ENCODE results near the gene B3GALT2.

Gene B3GALT2

DNA sequence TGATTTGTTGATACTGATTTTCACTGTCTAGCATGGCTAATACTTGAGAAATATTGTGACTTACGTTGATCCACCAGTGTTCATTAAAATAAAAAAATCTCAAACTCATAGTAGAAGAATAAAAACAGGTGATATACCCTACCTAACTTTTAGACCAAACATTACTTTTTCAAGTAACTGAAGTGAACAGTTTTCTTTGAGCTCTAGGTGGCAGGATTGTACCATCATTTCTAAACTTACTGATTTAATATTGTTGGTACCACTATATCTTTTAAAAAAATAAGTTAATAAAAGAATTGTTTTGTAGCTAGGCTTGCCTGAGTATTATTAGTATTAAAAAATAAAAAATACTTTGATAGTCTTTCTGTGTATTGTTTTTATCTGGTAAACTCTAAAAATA lies 43.1 kb downstream of the B3GALT2 start:
- no peak overlapping the region for H3K4me3 ChIP-seq (ENCODE audit: low read depth, low read length)
- DNase-seq (ENCODE audit: low read depth), result no peak
- TF ChIP-seq POLR2A (IDR thresholded peaks at IDR 0.05; ENCODE audit: extremely low read depth, insufficient read length) (no peak), MYC (IDR thresholded peaks at IDR 0.05; ENCODE audit: low read depth, low read length) (no peak)
- TF ChIP-seq, protein P1, sequence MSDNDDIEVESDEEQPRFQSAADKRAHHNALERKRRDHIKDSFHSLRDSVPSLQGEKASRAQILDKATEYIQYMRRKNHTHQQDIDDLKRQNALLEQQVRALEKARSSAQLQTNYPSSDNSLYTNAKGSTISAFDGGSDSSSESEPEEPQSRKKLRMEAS (IDR thresholded peaks at IDR 0.05; ENCODE audit: low read depth, low read length), result no peak
- TF ChIP-seq, protein P2, sequence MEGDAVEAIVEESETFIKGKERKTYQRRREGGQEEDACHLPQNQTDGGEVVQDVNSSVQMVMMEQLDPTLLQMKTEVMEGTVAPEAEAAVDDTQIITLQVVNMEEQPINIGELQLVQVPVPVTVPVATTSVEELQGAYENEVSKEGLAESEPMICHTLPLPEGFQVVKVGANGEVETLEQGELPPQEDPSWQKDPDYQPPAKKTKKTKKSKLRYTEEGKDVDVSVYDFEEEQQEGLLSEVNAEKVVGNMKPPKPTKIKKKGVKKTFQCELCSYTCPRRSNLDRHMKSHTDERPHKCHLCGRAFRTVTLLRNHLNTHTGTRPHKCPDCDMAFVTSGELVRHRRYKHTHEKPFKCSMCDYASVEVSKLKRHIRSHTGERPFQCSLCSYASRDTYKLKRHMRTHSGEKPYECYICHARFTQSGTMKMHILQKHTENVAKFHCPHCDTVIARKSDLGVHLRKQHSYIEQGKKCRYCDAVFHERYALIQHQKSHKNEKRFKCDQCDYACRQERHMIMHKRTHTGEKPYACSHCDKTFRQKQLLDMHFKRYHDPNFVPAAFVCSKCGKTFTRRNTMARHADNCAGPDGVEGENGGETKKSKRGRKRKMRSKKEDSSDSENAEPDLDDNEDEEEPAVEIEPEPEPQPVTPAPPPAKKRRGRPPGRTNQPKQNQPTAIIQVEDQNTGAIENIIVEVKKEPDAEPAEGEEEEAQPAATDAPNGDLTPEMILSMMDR (IDR thresholded peaks at IDR 0.05; ENCODE audit: low read depth, low read length), result no peak

DNA sequence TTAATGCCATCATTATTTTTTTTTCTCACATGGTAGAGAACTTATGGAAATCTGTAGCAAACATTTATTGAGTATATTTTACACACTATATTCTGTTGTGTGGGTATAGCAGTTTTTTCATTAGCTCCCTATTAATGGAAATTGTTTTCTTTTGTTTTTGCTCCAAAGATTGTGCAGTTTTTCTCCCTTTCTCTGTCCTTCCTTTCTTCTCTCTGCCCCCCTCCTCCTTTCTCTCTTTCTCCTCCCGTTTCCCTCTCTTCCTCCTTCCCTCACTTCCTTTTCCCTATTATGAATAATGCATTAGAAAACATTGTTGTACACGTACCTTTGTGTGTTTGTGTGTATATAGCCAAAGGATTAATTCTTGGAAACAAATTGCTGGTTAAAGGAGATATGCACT lies 44.0 kb downstream of the B3GALT2 start:
- TF ChIP-seq POLR2A (IDR thresholded peaks at IDR 0.05; ENCODE audit: extremely low read depth, insufficient read length) (no peak), MYC (IDR thresholded peaks at IDR 0.05; ENCODE audit: low read depth, low read length) (no peak)
- TF ChIP-seq, protein P1 (IDR thresholded peaks at IDR 0.05; ENCODE audit: low read depth, low read length), result no peak
- TF ChIP-seq, protein P2 (IDR thresholded peaks at IDR 0.05; ENCODE audit: low read depth, low read length), result no peak
- H3K4me3 ChIP-seq (ENCODE audit: low read depth, low read length), result no peak overlapping the region
- DNase-seq (ENCODE audit: low read depth), result no peak

DNA sequence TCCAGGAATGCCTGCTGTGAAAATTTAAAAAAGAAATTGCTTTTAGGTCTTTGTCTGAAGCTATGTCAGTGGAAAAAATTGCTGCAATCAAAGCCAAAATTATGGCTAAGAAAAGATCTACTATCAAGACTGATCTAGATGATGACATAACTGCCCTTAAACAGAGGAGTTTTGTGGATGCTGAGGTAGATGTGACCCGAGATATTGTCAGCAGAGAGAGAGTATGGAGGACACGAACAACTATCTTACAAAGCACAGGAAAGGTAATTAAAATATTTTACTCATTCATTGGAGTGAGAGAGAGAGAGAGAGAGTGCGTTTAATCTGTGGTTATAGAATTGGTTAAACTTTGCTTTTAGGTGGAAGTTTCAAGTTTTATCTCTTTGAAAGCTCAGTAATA lies 44.6 kb downstream of the B3GALT2 start:
- no peak overlapping the region for H3K4me3 ChIP-seq (ENCODE audit: low read depth, low read length)
- DNase-seq (ENCODE audit: low read depth), result no peak
- TF ChIP-seq POLR2A (IDR thresholded peaks at IDR 0.05; ENCODE audit: extremely low read depth, insufficient read length), result no peak
- TF ChIP-seq, protein P2 (IDR thresholded peaks at IDR 0.05; ENCODE audit: low read depth, low read length), result no peak
- TF ChIP-seq, protein P1 (IDR thresholded peaks at IDR 0.05; ENCODE audit: low read depth, low read length), result no peak

DNA sequence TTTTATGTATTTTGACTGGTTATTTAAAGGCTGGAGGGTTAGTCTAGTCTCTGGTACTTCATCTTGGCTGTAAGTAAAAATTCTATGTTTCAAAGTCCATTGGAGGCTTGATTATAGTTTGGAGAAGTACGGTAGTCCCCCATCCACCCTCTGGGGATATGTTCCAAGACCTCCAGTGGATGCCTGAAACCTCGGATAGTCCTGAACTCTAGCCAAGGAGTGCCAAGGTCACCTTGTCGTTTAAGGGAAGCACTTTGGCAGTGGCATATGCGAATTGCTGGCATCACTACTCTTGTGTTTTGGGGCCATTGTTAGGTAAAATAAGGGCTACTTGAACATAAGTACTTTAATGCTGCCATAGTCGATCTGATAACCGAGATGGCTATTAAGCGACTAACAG lies 46.2 kb downstream of the B3GALT2 start:
- no peak overlapping the region for H3K4me3 ChIP-seq (ENCODE audit: low read depth, low read length)
- DNase-seq (ENCODE audit: low read depth), result no peak
- TF ChIP-seq POLR2A (IDR thresholded peaks at IDR 0.05; ENCODE audit: extremely low read depth, insufficient read length) (no peak), MYC (IDR thresholded peaks at IDR 0.05; ENCODE audit: low read depth, low read length) (no peak)
- TF ChIP-seq, protein P1 (IDR thresholded peaks at IDR 0.05; ENCODE audit: low read depth, low read length), result no peak
- TF ChIP-seq, protein P2 (IDR thresholded peaks at IDR 0.05; ENCODE audit: low read depth, low read length), result no peak

DNA sequence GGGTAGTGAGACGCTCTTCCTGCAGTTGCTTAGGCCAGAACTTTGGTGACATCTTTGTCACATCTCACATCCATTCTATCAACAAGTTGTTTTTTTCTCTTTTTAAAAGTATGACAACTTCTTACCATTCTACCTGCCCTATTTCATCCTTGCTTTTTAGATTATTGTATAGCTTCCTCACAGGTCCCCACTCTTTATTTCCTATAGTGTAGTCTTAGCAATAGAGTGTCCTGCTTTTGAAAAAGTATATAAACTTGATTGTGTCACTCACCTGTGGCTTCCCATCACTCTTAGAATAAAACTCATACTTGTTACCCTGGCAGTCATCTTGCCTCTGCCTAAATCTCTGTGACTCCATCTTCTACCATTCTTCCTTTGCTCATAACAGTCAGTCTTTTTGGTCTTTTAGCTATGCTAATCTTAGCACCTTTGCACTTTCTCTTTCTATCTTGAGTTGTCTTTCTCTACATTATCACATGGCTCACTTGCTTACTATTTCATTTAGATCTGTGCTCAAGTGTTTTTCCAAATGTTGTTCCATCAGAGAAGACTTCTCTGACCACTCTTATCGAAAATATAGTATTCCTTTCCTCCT lies 55.0 kb downstream of the B3GALT2 start:
- DNase-seq (ENCODE audit: low read depth), result no peak
- TF ChIP-seq POLR2A (IDR thresholded peaks at IDR 0.05; ENCODE audit: extremely low read depth, insufficient read length) (no peak), MYC (IDR thresholded peaks at IDR 0.05; ENCODE audit: low read depth, low read length) (no peak)
- TF ChIP-seq, protein P1 (IDR thresholded peaks at IDR 0.05; ENCODE audit: low read depth, low read length), result no peak
- TF ChIP-seq, protein P2 (IDR thresholded peaks at IDR 0.05; ENCODE audit: low read depth, low read length), result no peak
- H3K4me3 ChIP-seq (ENCODE audit: low read depth, low read length), result no peak overlapping the region
